HepG2 (cell line): ENCODE data around the gene DNAH8. TPM values are rescaled to one million over a fixed set of nuclear protein-coding genes. Genes with fewer than 3 reads are reported as not detected.

Source experiments
- ATAC-seq: fragments of 200-7000 bp; cut with Tn5 transposase; 3 replicates; pipeline ENCODE4 v1.9.1; 2020; ENCODE audit warnings: mild to moderate bottlenecking, moderate library complexity
- BruUV-seq: library from RNA; stranded (reverse); fragments of 400-500 nt; replicated peaks from 2 replicates; lab custom pipeline; 2021; lab: Mats Ljungman, UMichigan
- CTCF ChIA-PET: fragments of 300-600 bp; formaldehyde crosslinking; extraction: SDS; loops from one replicate; lab custom pipeline; 2021; ENCODE audit warnings: low total read pairs, inconsistent platforms, low intra/inter-chr PET ratio; lab: Yijun Ruan, JAX
- POLR2A ChIA-PET: fragments of 350-600 bp; sonication (Branson Sonifier 250); formaldehyde crosslinking; loops from one replicate; lab custom pipeline; 2020; ENCODE audit warnings: antibody characterized with exemption, inconsistent platforms; lab: Yijun Ruan, JAX
- DNase-seq: peaks from one replicate; pipeline ENCODE4 v3.0.0-alpha.2; 2015; ENCODE audit warnings: low spot score
- FAIRE-seq: peaks from 3 replicates; lab custom pipeline; 2011; peaks lifted over from hg19 to GRCh38; lab: Jason Lieb, UNC
- H2AFZ ChIP-seq: one replicate; pipeline ENCODE4 v1.6.1; 2011; ENCODE audit warnings: low read length, inconsistent platforms
- H3K27ac ChIP-seq: fragments of 300-600 bp; 3 replicates; pipeline ENCODE4 v1.8.0; 2011; ENCODE audit warnings: mixed run types, mild to moderate bottlenecking, mixed read lengths, low read length, inconsistent platforms; ENCODE audit not compliant: insufficient read depth; ENCODE audit errors: extremely low read length
- H3K27me3 ChIP-seq, 2 experiments: fragments of 200-600 bp in 1 of 2; 2 replicates in 1 of 2; 3 replicates in 1 of 2; pipeline versions ENCODE4 v1.6.0 to v1.8.0; 2011; ENCODE audit warnings: low read length in 2 of 2, mild to moderate bottlenecking in 2 of 2, moderate library complexity in 2 of 2, inconsistent platforms in 1 of 2; ENCODE audit not compliant: insufficient read depth in 2 of 2, control insufficient read depth in 1 of 2
- H3K36me3 ChIP-seq, 2 experiments: fragments of 200-600 bp in 1 of 2; replicated peaks in 1 of 2; 2 replicates in 1 of 2; 3 replicates in 1 of 2; pipeline versions ENCODE4 v1.5.1 to v1.8.0; 2011; ENCODE audit warnings: low read length in 2 of 2, inconsistent platforms in 1 of 2; ENCODE audit not compliant: insufficient read depth in 2 of 2, control insufficient read depth in 1 of 2
- H3K4me1 ChIP-seq: 2 replicates; pipeline ENCODE4 v1.5.1; 2012; ENCODE audit warnings: low read length, inconsistent platforms; ENCODE audit not compliant: insufficient read depth
- H3K4me2 ChIP-seq: 2 replicates; pipeline ENCODE4 v1.6.0; 2011; ENCODE audit warnings: low read depth, low read length, inconsistent platforms
- H3K4me3 ChIP-seq, 3 experiments: fragments of 200-600 bp in 1 of 3; sonication (generic), shearing (Covaris generic) in 1 of 3; replicated peaks in 1 of 3; 2 replicates each; pipeline ENCODE4 v1.5.1; 2011 to 2016; ENCODE audit warnings: low read length in 3 of 3, inconsistent platforms in 2 of 3, low read depth in 2 of 3, mild to moderate bottlenecking in 2 of 3, control low read depth in 1 of 3, mixed read lengths in 1 of 3; ENCODE audit not compliant: insufficient read depth in 1 of 3
- H3K79me2 ChIP-seq: one replicate; pipeline ENCODE4 v1.6.1; 2011; ENCODE audit warnings: low read length, inconsistent platforms; ENCODE audit not compliant: insufficient read depth
- H3K9ac ChIP-seq: 2 replicates; pipeline ENCODE4 v1.6.0; 2011; ENCODE audit warnings: mild to moderate bottlenecking, low read depth, low read length, inconsistent platforms; ENCODE audit not compliant: insufficient read depth
- H3K9me3 ChIP-seq: 2 replicates; pipeline ENCODE4 v1.5.1; 2012; ENCODE audit warnings: mild to moderate bottlenecking, low read length
- H4K20me1 ChIP-seq: 2 replicates; pipeline ENCODE4 v1.6.0; 2011; ENCODE audit warnings: inconsistent platforms, mild to moderate bottlenecking, low read length, moderate library complexity; ENCODE audit not compliant: insufficient read depth
- PRDM4 ChIP-seq: sonication (generic); formaldehyde crosslinking; IDR thresholded peaks from 2 replicates; pipeline ENCODE4 v1.9.0; 2021; ENCODE audit warnings: missing genetic modification reagents, borderline replicate concordance
- SP140L ChIP-seq: sonication (generic); formaldehyde crosslinking; IDR thresholded peaks from 2 replicates; pipeline ENCODE4 v1.4.0; 2020; ENCODE audit warnings: missing genetic modification reagents, borderline replicate concordance
- ZBTB7B ChIP-seq: sonication (generic); formaldehyde crosslinking; IDR thresholded peaks from 2 replicates; pipeline ENCODE4 v1.4.0; 2020; ENCODE audit warnings: missing genetic modification reagents
- ZFAT ChIP-seq: sonication (generic); formaldehyde crosslinking; conservative IDR thresholded peaks from 2 replicates; pipeline ENCODE4 v1.8.1; 2023; ENCODE audit warnings: missing genetic modification reagents, inconsistent platforms
- ZNF30 ChIP-seq: sonication (generic); formaldehyde crosslinking; IDR thresholded peaks from 2 replicates; pipeline ENCODE4 v1.5.0; 2020; ENCODE audit warnings: mild to moderate bottlenecking, missing genetic modification reagents
- ZNF354B ChIP-seq: sonication (generic); formaldehyde crosslinking; IDR thresholded peaks from 2 replicates; pipeline ENCODE4 v1.8.0; 2022; ENCODE audit warnings: mild to moderate bottlenecking, missing genetic modification reagents
- ZNF598 ChIP-seq: sonication (generic); formaldehyde crosslinking; IDR thresholded peaks from 2 replicates; pipeline ENCODE4 v1.5.1; 2020; ENCODE audit warnings: mild to moderate bottlenecking, missing genetic modification reagents, borderline replicate concordance
- WGBS: methylation state at CpG from one replicate; pipeline ENCODE4 v1.1.6; 2017; ENCODE audit warnings: low lambda C conversion rate; 5-methylcytosine and 5-hydroxymethylcytosine counted together
- in situ Hi-C: cut with HindIII; loops from 2 replicates; pipeline ENCODE4 v1.10.0; 2017; ENCODE audit warnings: low pct_unique_long_range_greater_than_20kb; ENCODE audit not compliant: extremely low pct_ligation_motif_present
- intact Hi-C: fragments of 100-400 bp; cut with micrococcal nuclease; formaldehyde crosslinking; loops from one replicate; pipeline ENCODE4 v1.10.0; 2022; ENCODE audit not compliant: unreplicated experiment
- polyA plus RNA-seq, 8 experiments: library from polyadenylated mRNA; depleted of rRNA in 3 of 8; stranded (reverse) in 7 of 8; unstranded in 1 of 8; fragments of >200 nt; fragmentation: Illumina TruSeq in 4 of 8; extraction: Trizol in 4 of 8; gene quantifications; 2 replicates each; pipeline versions ENCODE4 v1.2.1 to v1.2.3, GENCODE V29; 2011 to 2016; ENCODE audit warnings: low read depth in 4 of 8, missing spikeins in 1 of 8, mixed read lengths in 1 of 8; ENCODE audit not compliant: insufficient read depth in 1 of 8
- total RNA-seq, 5 experiments: library from RNA; depleted of rRNA; stranded (reverse); fragments of >200 nt; fragmentation: Illumina TruSeq; extraction: Trizol; gene quantifications; 2 replicates each; pipeline ENCODE4 v1.2.3, GENCODE V29; 2016; ENCODE audit warnings: low read depth in 1 of 5
- TF ChIP-seq, protein P1 (sequence below): IDR thresholded peaks from 2 replicates; pipeline ENCODE4 v1.6.1; 2016; ENCODE audit warnings: mild to moderate bottlenecking
- TF ChIP-seq, protein P2 (sequence below): sonication (generic); formaldehyde crosslinking; IDR thresholded peaks from 2 replicates; pipeline ENCODE4 v1.4.0; 2020; ENCODE audit warnings: low read depth, mild to moderate bottlenecking, missing genetic modification reagents
- TF ChIP-seq, protein P3 (sequence below): sonication (generic); formaldehyde crosslinking; IDR thresholded peaks from 2 replicates; pipeline ENCODE4 v1.4.0; 2020; ENCODE audit warnings: mild to moderate bottlenecking, missing genetic modification reagents

The DNAH8 gene
- total and polyA plus RNA-seq, 2 of the 13 experiments (the other 11 are each of a cell fraction or from before 2014, with no cell fraction given), result not detected

GRCh38 chr6:39078695-39079094, 363.6 kb downstream of the DNAH8 start:
- DNase-seq, result no peak
- POLR2A ChIA-PET, result no interaction called here

More at GRCh38 chr6:39078695-39079094, 363.6 kb downstream of the DNAH8 start:
- H3K4me1 ChIP-seq, result no peaks in the 10 kb centered on the region
- WGBS, result no CpG with 5 or more reads among the region's 3 CpGs
- BruUV-seq, result no TSS peak
- TF ChIP-seq ZNF598 (no peak), ZFAT (no peak), PRDM4 (CRISPR knock-in tag) (no peak), ZNF354B (no peak), ZNF30 (no peak), ZBTB7B (CRISPR knock-in tag) (no peak), SP140L (CRISPR knock-in tag) (no peak)
- TF ChIP-seq, protein P1, sequence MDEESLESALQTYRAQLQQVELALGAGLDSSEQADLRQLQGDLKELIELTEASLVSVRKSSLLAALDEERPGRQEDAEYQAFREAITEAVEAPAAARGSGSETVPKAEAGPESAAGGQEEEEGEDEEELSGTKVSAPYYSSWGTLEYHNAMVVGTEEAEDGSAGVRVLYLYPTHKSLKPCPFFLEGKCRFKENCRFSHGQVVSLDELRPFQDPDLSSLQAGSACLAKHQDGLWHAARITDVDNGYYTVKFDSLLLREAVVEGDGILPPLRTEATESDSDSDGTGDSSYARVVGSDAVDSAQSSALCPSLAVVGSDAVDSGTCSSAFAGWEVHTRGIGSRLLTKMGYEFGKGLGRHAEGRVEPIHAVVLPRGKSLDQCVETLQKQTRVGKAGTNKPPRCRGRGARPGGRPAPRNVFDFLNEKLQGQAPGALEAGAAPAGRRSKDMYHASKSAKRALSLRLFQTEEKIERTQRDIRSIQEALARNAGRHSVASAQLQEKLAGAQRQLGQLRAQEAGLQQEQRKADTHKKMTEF (CRISPR knock-in tag), result no peak
- TF ChIP-seq, protein P2, sequence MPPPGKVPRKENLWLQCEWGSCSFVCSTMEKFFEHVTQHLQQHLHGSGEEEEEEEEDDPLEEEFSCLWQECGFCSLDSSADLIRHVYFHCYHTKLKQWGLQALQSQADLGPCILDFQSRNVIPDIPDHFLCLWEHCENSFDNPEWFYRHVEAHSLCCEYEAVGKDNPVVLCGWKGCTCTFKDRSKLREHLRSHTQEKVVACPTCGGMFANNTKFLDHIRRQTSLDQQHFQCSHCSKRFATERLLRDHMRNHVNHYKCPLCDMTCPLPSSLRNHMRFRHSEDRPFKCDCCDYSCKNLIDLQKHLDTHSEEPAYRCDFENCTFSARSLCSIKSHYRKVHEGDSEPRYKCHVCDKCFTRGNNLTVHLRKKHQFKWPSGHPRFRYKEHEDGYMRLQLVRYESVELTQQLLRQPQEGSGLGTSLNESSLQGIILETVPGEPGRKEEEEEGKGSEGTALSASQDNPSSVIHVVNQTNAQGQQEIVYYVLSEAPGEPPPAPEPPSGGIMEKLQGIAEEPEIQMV (CRISPR knock-in tag), result no peak
- TF ChIP-seq, protein P3, sequence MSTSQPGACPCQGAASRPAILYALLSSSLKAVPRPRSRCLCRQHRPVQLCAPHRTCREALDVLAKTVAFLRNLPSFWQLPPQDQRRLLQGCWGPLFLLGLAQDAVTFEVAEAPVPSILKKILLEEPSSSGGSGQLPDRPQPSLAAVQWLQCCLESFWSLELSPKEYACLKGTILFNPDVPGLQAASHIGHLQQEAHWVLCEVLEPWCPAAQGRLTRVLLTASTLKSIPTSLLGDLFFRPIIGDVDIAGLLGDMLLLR, result no peak
- in situ Hi-C loops (no loop called here), intact Hi-C loops (no loop called here)
- no peak overlapping the region for H3K4me2 ChIP-seq
- H3K27ac ChIP-seq, result no peak overlapping the region
- no peak overlapping the region for H3K9ac ChIP-seq
- no peaks in the 10 kb centered on the region for H4K20me1 ChIP-seq
- ATAC-seq (no peak), FAIRE-seq (no peak)
- peaks cover 6 to 9% of the 10 kb centered on the region in 2 experiments; a peak in 4 of 5 replicates for H3K27me3 ChIP-seq
- H3K4me3 ChIP-seq, result no peak overlapping the region
- CTCF ChIA-PET, result no interaction called here
- H3K79me2 ChIP-seq, result no peaks in the 10 kb centered on the region
- H3K9me3 ChIP-seq, result no peaks in the 10 kb centered on the region
- no peaks in the 10 kb centered on the region for H3K36me3 ChIP-seq
- no peak overlapping the region for H2AFZ ChIP-seq
